GM18861 (cell line): Measurements from ENCODE around the gene TRABD2A.

Source experiments
- ATAC-seq: cut with Tn5 transposase; IDR thresholded peaks from one replicate; pipeline ENCODE4 v1.9.1; 2021; ENCODE audit not compliant: unreplicated experiment

TRABD2A gene

DNA sequence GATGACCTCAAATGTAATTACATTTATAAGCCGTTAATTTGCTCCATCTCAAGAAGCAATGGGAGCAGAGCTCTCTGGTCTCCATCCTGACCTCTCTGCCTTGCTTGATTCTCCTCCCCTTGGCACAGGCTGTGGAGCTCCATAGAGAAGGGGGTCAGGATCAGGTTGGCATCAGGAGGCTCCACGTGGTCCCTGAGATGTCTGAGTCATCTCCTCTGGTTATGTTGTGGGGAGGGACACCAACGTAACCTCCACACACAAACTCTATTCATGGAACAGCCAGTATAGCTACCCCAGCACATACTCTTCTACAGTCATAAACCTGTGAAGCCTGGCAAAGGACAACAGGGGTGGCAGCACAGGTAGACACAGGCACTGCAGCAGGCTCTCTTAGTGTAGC lies 29.0 kb downstream of the TRABD2A start:
- no peak for ATAC-seq

DNA sequence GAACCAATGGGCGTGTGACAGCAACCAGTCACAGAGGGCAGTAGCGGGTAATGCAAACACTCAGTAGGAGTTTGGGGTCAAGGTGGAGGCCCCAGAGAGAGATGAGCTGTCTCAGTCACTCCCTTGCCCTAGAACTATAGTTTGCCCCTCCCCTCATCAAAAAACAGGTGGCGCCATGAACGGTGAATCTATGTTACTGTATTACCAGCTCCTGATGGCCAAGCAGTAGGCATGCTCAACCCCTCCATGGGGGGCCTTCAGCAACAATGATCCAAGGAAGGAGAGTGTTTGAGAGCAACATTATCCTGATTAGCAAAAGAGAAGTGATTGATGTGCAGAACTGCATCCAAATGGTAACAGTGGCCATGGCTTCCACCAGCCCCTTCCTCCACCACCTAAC lies 30.4 kb downstream of the TRABD2A start:
- no peak for ATAC-seq

DNA sequence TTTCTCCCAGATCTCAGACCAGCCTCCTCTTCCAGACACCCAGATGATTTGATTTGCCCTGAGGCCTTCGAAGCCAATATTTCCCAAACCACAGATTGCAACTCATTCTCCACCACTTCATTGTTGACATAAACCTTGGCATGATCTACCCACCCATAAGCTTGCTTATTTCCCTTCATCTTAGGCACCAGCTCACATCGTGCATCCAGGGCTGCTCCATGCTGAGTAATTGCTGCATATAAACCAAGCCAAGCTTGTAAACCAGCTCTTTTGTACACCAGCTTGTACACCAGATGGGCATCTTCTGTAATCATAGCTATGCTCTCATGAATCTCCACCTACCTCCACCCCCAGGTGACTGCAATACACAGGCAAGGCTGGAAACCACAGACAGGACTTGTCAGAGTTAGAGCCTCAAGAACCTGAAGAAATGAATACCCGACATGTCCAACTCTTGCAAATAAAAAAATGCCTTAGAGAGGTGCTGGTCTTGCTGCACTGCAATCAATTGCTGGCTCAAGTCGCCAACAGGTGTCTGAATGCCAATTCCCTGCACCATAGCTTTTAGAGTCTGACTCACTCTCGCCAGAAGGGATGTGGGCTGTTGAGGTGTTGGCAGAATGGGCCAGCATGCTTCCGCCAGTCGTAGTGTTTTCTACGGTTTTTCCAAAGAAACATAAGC lies 31.5 kb downstream of the TRABD2A start:
- ATAC-seq: no peak

DNA sequence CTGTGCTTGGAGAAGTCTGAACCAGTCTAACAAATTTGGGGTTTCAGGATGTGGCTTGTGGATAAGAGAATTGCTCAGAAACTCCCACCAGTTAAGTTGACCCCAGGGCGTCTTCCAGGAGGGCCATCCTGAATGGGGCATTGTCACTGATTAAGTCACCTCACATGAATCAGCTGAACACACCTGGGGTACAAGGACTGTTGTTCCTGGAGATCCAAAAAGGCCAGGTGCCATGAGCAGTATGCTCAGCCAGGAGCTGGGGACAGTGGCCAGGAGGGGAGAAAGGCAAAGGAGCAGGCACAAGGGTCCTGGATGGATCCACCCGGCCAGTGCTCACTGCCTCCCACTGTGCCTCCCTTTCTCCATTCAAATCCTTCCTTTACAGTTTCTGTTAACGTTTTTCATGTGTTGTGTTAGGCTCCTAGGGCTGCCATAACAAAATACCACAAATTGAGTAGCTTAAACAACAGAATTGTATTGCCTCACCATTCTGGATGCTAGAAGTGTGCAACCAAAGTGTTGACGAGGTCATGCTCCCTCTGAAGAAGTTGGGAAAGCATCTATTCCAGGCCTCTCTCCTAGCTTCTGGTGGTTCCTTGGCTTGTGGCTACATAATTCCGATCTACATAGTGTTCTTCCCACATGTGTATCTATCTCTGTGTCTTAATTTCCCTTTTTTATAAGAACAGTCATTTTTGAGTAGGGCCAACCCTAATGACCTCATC lies 33.4 kb downstream of the TRABD2A start:
- no peak for ATAC-seq

DNA sequence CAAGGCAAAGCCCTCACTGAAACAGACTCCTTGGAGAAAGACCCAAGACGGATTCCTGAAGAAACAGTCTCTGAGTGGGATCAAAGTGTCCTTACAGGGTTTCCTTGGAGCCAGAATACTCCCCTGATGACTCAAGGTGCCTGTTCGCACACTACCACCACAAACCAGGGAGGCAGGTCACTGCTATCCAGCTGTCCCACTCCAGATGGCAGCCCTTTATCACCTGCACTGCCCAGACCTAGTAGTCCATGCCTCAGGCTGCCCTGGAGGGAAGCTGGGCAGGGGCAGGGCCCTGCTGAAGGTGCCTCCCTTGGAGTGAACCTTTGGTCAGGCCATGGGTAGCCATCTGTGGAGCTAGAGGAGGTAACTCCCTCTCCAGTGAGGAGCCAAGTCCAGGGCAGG lies 34.1 kb downstream of the TRABD2A start:
- ATAC-seq: no peak

DNA sequence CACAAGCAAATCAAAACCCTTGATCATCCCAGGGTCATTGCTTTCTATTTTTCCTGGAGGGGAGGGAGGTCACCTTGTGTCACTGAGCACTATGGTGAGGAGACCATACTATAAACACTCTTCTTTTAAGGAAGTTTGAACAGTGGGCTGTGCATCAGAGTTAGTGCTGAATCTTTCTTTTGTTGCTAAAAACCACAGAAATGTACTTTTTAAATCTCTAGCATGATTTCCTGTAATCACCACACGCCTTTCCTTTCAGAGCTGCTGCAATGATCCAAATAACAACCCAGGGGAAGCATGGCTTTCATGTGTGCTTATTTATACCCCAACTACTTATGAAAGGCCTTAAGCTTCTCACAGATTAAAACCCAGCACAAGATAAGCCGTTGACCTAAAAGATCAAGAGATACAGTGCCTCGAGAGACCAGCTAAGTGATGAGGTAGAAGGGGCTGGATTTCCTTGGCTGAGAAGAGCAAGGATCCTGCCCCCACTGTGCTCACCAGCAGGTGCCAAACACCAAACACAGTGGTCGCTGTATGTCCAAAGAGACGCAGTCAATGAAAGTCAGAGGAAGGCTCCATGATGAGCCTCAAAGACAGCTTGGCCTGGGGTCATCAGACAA lies 34.7 kb downstream of the TRABD2A start:
- no peak for ATAC-seq

DNA sequence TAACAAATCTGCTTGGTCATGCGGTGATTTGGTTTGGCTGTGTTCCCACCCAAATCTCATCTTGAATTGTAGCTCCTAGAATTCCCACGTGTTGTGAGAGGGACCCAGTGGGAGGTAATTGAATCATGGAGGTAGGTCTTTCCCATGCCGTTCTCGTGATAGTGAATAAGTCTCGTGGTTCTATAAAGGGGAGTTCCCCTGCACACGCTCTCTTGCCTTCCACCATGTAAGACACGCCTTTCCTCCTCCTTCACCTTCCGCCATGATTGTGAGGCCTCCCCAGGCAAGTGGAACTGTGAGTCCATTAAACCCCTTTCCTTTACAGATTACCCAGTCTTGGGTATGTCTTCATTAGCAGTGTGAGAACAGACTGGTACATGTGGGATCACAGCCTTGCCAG lies 36.7 kb downstream of the TRABD2A start:
- ATAC-seq: no peak

DNA sequence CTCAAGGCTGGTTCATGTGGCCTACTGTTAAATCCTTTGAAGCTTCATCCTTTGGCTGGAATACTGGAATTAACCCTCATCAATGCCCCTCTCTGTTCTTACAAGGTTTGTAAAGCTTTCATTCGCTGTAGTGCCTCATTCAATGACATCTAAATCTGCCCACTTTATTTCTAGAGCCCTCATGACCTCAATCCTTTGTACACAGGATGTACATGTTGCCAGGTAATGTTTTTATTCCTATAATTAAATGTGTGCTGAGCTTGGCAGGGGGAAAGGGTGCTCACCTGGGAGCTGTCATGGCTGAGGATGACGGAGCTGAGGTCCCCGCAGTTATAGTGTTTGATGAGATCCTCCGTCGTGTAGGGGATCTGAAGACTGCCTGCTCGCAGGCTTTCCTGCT lies 39.3 kb downstream of the TRABD2A start:
- no peak for ATAC-seq

DNA sequence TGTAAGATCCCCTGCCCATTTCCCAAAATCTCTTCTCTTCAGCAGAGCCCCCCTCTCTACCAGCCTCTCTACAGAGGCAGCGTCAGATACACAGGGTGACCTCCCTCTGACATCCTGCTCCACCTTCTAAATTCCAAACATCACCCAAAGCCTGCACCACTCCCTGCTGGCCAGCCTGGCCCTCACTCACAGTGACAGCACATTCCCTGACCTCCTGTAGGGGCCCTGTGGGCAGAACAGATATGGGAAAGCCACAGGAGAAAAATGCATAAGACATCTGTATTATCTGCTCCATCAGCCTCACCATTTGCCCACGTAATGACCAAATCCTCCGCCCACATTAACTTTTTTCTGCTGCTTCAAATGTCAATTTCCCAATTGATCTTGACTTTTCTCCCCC lies 40.6 kb downstream of the TRABD2A start:
- no peak for ATAC-seq

DNA sequence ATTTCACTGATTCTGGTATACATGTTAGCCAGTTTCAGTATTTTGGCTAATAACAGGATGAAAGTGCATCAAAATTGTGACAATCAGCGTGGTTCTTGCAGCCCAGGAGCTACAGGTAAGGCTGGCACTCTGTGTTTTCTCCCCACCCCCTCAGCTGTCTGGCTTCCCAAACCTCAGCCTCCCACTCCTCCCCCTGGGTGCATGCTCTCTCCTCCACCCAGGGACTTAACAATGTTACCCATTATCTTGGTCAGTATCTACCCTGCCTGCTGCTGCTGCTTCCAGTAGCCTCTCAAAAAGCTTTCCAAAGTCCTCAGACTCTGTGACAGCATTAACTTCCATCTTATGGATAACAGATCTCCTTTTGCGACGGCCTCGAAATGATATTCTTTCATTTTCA lies 41.0 kb downstream of the TRABD2A start:
- ATAC-seq: no peak

DNA sequence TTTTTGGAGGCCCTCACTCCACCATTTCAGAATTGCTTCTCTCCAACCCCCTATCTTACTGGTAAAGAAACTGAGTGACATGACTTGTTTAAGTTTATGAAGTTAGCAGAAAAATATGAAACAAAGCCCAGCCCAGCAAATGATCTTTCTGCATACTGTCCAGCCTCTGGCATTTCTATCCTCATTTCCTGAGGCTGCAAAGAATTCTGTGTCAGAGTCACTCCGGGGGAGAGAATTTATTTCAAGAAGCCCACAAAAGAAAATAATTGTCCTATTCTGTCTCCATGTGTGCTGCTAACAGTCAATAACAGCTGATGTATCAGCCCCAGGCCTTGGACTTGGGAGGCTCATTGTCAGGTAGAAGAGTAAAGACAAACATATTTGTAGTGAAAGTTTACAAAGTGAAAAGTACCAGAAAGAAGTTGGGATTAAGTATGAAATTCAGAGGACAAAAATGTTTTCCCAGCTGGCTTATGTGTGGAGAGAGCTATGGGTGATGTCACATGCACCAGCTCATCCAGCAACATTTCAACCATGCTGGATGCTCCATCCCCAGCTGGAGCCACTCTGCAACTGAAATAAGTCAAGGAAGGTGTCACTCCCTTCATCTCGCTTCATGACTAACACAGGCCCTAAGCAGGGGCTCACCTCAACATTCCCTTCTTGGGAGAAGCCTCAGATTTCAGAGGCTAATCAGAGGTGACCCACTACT lies 42.3 kb downstream of the TRABD2A start:
- ATAC-seq: no peak

DNA sequence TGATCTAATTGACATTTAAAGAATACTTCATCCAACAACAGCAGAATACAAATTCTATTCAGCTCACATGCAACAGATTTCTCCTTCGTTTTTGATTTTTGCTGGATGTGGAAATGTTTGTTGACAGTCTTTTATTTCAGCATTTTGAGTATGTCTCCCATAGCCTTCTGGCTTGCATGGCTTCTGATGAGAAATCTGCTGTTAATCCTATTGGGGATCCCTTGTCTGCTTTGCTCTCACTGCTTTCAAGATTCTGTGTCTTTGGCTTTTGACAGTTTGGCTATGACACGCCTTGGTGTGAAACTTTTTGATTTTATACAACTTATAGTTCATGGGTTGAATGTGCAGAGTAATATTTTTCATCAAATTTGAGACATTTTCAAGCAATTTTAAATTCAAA lies 44.7 kb downstream of the TRABD2A start:
- ATAC-seq: no peak

DNA sequence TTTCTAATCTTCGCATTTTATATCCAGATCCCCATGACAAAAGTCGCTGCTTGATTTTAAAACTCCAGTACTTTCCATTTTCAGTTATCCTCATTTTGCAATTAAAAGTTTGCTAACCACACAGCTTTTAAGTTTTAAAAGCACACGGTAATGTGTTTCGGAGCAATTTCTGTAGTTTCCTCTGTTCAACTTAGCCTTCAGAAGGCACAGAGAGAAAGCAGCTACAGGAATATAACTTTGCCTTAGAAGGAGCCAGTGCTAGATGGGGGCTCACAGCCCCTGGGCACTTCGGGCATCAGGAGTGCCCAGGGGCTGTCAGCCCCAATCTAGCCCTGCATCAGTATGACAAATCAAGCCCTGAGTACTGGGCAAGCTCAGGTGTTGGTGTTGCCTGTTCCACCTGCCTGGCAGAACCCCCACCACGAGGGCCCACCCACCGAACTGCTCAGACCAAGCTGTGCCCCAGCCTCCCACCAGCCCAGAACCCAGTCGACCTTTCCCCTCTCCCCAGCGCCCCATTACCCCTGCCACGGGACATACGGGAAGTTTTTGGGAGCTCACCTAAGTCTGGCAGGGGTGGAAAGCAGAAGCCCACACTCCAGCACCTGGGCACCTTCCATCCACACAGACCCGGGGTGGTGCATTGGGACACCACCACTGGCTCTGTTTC lies 47.3 kb downstream of the TRABD2A start:
- no peak for ATAC-seq

DNA sequence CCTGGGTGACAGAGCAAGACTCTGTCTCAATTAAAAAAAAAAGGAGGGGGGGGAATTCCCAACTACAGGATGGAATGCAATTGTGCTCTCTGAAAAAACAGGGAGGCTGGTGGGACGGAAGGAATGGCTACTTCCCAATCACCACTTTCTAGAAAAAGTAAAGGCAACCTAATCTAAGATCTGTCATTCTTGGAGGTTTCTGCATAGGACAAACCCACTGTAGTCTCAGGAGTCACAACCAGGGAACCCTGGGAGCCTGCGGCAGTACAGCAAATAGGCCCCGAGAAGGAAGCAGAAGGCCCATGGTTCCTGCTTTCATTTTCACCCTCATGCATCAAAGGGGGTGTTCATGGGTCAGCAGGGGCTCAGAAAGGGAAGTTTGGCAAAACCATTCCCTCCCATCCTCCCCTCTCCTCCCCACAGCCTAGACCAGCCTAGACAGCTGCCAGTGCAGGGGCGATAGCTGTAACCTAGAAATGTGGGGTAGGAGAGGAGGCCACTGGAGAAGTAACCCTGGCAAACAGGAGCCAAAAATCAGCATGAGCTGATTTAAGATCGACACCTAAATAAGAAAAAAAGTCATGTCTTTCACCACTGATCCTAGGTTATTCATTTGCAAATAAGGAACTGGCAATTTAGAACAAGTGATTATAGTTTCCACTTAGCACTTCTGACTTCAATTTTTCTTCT lies 48.0 kb downstream of the TRABD2A start:
- peak; percentile 84 for ATAC-seq

DNA sequence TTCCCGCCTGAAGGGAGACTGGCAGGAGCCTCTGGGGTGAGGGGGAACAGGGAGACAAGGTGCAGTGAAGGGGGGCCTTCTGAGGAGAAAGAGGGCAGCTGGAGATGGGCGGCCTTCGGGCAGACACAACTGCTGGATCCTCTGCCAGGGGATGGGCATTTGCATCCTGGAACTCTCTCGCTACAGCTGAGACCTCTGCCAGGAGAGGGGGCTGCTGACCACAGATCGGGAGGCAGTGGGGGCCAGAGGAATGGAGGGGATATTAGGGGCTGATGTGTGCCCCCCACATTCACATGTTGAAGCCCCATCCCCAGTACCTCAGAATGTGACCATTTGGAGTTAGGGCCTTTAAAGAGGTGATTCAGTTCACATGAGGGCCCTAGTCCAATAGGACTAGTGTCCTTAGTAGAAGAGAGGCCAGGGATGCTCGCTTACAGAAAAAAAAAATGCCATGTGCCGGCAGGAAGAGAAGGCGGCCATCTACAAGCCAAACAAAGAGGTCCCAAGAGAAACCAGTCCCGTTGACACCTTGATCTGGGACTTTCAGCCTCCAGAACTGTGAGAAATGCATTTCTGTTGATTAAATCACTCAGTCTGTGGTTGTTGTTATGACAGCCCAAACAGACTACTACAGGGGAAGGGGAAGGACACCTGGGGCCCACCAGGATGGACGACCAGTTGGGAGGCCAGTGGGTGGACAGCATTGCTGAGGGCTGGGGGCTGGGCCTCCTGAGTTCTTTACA lies 50.0 kb downstream of the TRABD2A start:
- ATAC-seq: no peak

DNA sequence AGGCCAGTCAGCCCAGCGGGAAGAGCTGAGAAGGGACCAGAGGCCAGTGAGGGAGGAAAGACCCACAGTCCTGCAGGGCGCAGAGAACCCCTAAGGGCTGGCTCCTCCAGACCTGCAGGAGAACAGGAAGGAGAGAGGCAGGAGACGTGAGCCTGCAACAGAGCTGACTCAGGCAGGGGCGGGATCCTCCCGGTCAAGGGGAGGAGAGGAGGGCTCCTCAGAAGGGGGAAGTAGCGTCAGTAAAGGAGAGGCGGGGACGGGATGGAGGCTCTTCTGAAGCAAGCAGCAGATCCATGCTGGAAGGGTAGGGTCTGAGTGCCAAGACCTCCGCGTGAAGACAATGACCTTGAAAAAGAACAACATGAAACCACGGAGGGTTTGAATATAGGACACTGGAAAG lies 50.8 kb downstream of the TRABD2A start:
- no peak for ATAC-seq

DNA sequence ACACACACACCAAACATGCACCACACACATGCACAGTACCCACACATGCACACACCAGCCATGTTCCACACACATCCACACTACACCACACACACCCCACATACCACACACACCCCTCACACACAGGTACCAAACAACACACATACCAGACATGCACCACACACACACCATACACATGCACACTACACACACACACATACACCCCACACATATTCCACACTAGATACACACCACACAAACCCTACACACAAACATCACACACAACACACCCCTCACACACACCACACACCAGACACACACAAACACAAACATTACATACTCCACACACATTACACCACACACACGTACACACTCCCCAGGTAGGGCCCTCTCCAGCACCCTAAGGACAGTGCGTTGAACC lies 51.2 kb downstream of the TRABD2A start:
- no peak for ATAC-seq

DNA sequence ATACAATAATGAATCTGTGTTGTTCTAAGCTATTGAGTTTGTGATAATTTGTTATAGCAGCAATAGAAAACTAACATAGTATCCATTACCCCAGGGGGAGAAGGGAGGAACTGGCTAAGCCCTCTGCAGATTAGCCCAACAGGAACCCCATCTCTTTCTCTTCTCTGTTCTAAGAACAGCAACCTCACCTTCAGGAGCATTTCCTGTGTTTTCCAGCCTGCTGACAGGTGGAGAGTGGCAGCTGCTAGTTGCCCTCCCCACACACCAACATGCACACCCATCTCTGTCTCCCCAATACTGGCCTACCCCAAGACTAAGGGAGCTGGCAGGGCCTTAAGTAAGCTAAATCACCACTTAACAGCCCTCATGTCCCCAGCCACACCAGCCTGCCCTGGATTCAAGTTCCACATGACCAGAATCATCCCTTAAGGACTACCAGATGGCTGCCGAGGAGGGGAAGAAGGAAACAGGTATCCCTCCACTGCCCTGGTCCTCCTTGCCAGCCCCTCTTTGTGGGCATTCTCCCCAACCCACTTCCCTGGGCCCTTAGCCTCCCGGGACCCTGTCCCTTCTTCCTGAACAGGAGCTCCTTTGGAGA lies 52.8 kb downstream of the TRABD2A start:
- no peak for ATAC-seq

DNA sequence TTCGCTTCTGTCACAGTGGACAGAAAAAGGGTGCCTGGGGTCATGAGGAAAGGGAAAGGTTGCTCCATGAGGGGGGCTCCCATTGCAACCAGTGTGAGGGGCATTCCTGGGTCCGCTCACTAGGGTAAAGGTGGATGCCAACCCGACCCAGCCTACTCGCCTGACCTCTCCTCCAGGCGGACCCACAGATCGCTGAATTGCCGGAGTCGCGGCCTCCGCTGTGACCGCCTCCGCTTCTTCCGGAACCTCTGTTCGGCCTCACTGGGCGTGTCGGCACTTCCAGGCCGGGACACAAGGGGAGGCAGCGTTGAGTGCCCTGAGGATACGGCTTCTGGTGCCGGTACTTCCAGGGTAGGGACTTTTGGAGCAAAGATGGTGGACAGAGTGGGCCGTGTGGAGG lies 57.1 kb downstream of the TRABD2A start:
- ATAC-seq: no peak

DNA sequence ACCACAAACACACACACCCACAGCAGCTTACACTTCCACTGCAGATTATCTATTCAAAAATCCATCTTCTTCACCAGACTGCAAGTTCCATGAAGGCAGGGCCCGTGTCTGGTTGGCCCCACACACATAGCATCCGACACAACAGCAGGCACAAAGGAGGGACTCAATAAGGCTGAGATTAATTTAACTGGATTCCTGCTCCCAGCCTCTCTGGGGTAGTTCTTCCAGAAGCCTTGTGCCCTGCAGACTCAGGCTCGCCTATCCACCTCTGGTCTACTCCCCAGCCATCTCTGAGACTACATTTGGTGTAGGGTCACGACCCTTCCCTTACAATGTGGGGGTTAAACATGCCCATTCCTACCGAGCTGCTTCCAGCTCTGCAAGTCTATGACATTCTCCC lies 57.7 kb downstream of the TRABD2A start:
- ATAC-seq: no peak
